PC-9 (cell line): ENCODE data around the gene ERVFRD-1. TPM values are rescaled to one million over a fixed set of nuclear protein-coding genes. Genes with fewer than 3 reads are reported as not detected.

Experiments
- BruUV-seq: library from RNA; stranded (reverse); fragments of 400-500 nt; replicated peaks from 2 replicates; lab custom pipeline; 2021; lab: Mats Ljungman, UMichigan
- CTCF ChIA-PET: fragments of 300-600 bp; sonication (Branson Sonifier 250); formaldehyde crosslinking; loops from one replicate; lab custom pipeline; 2022; ENCODE audit warnings: antibody characterized with exemption; lab: Charles Lee
- POLR2A ChIA-PET: fragments of 300-600 bp; sonication (Branson Sonifier 250); formaldehyde crosslinking; loops from one replicate; lab custom pipeline; 2022; ENCODE audit warnings: antibody characterized with exemption; ENCODE audit not compliant: unreplicated experiment; lab: Charles Lee
- DNase-seq, 2 experiments: peaks; one replicate each; pipeline versions ENCODE4 v3.0.0 to v3.0.0-alpha.2; 2015 to 2022; ENCODE audit warnings: mixed read lengths in 1 of 2
- H2AFZ ChIP-seq: fragments of 200-600 bp; sonication (generic); 2 replicates; pipeline ENCODE4 v1.8.1; 2017; ENCODE audit warnings: antibody characterized with exemption
- H3F3A ChIP-seq: fragments of 200-600 bp; sonication (generic); 2 replicates; pipeline ENCODE4 v1.8.1; 2017; ENCODE audit warnings: antibody characterized with exemption, mild to moderate bottlenecking, low read depth; ENCODE audit not compliant: insufficient read depth
- H3K27ac ChIP-seq: fragments of 200-600 bp; sonication (generic); 2 replicates; pipeline ENCODE4 v1.6.1; 2016; ENCODE audit warnings: mixed run types
- H3K27me3 ChIP-seq: fragments of 200-600 bp; sonication (generic); 2 replicates; pipeline ENCODE4 v1.6.1; 2016; ENCODE audit warnings: low read depth, mixed run types; ENCODE audit not compliant: insufficient read depth
- H3K36me3 ChIP-seq: fragments of 200-600 bp; sonication (generic); 2 replicates; pipeline ENCODE4 v1.6.1; 2016; ENCODE audit warnings: low read depth, mixed run types
- H3K4me1 ChIP-seq: fragments of 200-600 bp; sonication (generic); replicated peaks from 2 replicates; pipeline ENCODE4 v1.6.1; 2016; ENCODE audit warnings: mixed run types; ENCODE audit not compliant: insufficient read depth
- H3K4me2 ChIP-seq: fragments of 200-600 bp; sonication (generic); 2 replicates; pipeline ENCODE4 v1.6.1; 2017; ENCODE audit warnings: mixed run types
- H3K4me3 ChIP-seq: fragments of 200-600 bp; sonication (generic); 2 replicates; pipeline ENCODE4 v1.6.1; 2016; ENCODE audit warnings: mixed run types
- H3K79me2 ChIP-seq: fragments of 200-600 bp; sonication (generic); 2 replicates; pipeline ENCODE4 v1.6.1; 2017; ENCODE audit warnings: low read depth, mixed run types
- H3K9me2 ChIP-seq: fragments of 200-600 bp; sonication (generic); 2 replicates; pipeline ENCODE4 v1.8.1; 2017; ENCODE audit warnings: mild to moderate bottlenecking; ENCODE audit not compliant: insufficient read depth
- H3K9me3 ChIP-seq: fragments of 200-600 bp; sonication (generic); 2 replicates; pipeline ENCODE4 v1.8.1; 2016; ENCODE audit warnings: low read depth; ENCODE audit not compliant: insufficient read depth
- H4K20me1 ChIP-seq: fragments of 200-600 bp; sonication (generic); 2 replicates; pipeline ENCODE4 v1.8.1; 2017; ENCODE audit not compliant: insufficient read depth
- CTCF ChIP-seq: fragments of 200-600 bp; sonication (generic); conservative IDR thresholded peaks from 2 replicates; pipeline ENCODE4 v1.6.1; 2017; ENCODE audit warnings: mixed run types, antibody characterized with exemption, mild to moderate bottlenecking, moderate library complexity
- EZH2 ChIP-seq: fragments of 200-600 bp; sonication (generic); IDR thresholded peaks from 2 replicates; pipeline ENCODE4 v1.8.0; 2017; ENCODE audit warnings: antibody characterized with exemption, low read depth
- intact Hi-C: fragments of 100-400 bp; cut with micrococcal nuclease; formaldehyde crosslinking; loops from one replicate; pipeline ENCODE4 v1.10.0; 2022; ENCODE audit not compliant: unreplicated experiment
- total RNA-seq: library from RNA; stranded (reverse); gene quantifications from 2 replicates; pipeline ENCODE4 v1.2.3, GENCODE V29; 2021

Gene ERVFRD-1
- total RNA-seq, 1 experiment from 2014 or later = not detected

GRCh38 chr6:11132194-11132888 is 20.8 kb upstream of the ERVFRD-1 start:
- no peak overlapping the region for H3K4me2 ChIP-seq
- H3K36me3 ChIP-seq = peaks cover 8% of the 10 kb centered on the region; the same call in 1 of the 2 replicates
- no peak overlapping the region for H3K4me3 ChIP-seq
- H3K27ac ChIP-seq = no peak overlapping the region
- no peaks in the 10 kb centered on the region for H3F3A ChIP-seq
- TF ChIP-seq EZH2 = no peak
- TF ChIP-seq CTCF = no peak
- intact Hi-C loops = no loop called here
- H3K4me1 ChIP-seq = no peaks in the 10 kb centered on the region
- no peaks in the 10 kb centered on the region for H4K20me1 ChIP-seq
- ChIA-PET POLR2A (no interaction called here), CTCF (no interaction called here)
- peaks cover 8% of the 10 kb centered on the region for H3K79me2 ChIP-seq
- no TSS peak for BruUV-seq
- DNase-seq = no peak
- H2AFZ ChIP-seq = no peak overlapping the region
- no peaks in the 10 kb centered on the region for H3K27me3 ChIP-seq
- no peaks in the 10 kb centered on the region for H3K9me2 ChIP-seq
- no peaks in the 10 kb centered on the region for H3K9me3 ChIP-seq

GRCh38 chr6:11130605-11131004 is 19.1 kb upstream of the ERVFRD-1 start:
- no peaks in the 10 kb centered on the region for H3K9me2 ChIP-seq
- no peak for DNase-seq
- no TSS peak for BruUV-seq
- POLR2A ChIA-PET = no interaction called here
- no peak for TF ChIP-seq EZH2
- TF ChIP-seq CTCF = no peak
- H3K4me1 ChIP-seq = no peaks in the 10 kb centered on the region
- intact Hi-C loops = no loop called here
- H3F3A ChIP-seq = no peaks in the 10 kb centered on the region
- peaks cover 11% of the 10 kb centered on the region for H3K79me2 ChIP-seq
- CTCF ChIA-PET = no interaction called here
- no peaks in the 10 kb centered on the region for H3K9me3 ChIP-seq
- no peak overlapping the region for H2AFZ ChIP-seq
- H4K20me1 ChIP-seq = no peaks in the 10 kb centered on the region
- H3K27ac ChIP-seq = no peak overlapping the region
- peaks cover 4% of the 10 kb centered on the region; the same call in 1 of the 2 replicates for H3K36me3 ChIP-seq
- H3K27me3 ChIP-seq = no peaks in the 10 kb centered on the region
- no peak overlapping the region for H3K4me2 ChIP-seq
- H3K4me3 ChIP-seq = no peak overlapping the region

GRCh38 chr6:11129908-11130565 is 18.5 kb upstream of the ERVFRD-1 start:
- no peaks in the 10 kb centered on the region for H3K9me3 ChIP-seq
- H3K79me2 ChIP-seq = peaks cover 11% of the 10 kb centered on the region
- ChIA-PET CTCF (no interaction called here), POLR2A (interaction anchor here (0.6 to 0.7 kb wide), 2 partner anchors 87 to 641 kb away, joined by 4 to 5 read pairs; no protein-coding TSS in a partner anchor)
- no peaks in the 10 kb centered on the region for H3K36me3 ChIP-seq
- no peak overlapping the region for H3K4me3 ChIP-seq
- no peak overlapping the region for H3K27ac ChIP-seq
- H4K20me1 ChIP-seq = no peaks in the 10 kb centered on the region
- no peak for DNase-seq
- no peaks in the 10 kb centered on the region for H3K27me3 ChIP-seq
- no TSS peak for BruUV-seq
- no peaks in the 10 kb centered on the region for H3F3A ChIP-seq
- no peaks in the 10 kb centered on the region for H3K9me2 ChIP-seq
- H2AFZ ChIP-seq = no peak overlapping the region
- H3K4me1 ChIP-seq = no peaks in the 10 kb centered on the region
- intact Hi-C loops = no loop called here
- no peak overlapping the region for H3K4me2 ChIP-seq
- no peak for TF ChIP-seq EZH2
- no peak for TF ChIP-seq CTCF
